IMR-90 (cell line): ENCODE results near the gene MYORG.

ENCODE experiments used
- CEBPB ChIP-seq: IDR thresholded peaks from 2 replicates; pipeline ENCODE4 v1.6.1; 2012; ENCODE audit warnings: low read depth, low read length, improper control_type of control experiment
- CTCF ChIP-seq: conservative IDR thresholded peaks from 2 replicates; pipeline ENCODE4 v1.5.1; 2012; ENCODE audit warnings: mild to moderate bottlenecking, low read depth, low read length, improper control_type of control experiment
- FOS ChIP-seq: fragments of 150-350 bp; IDR thresholded peaks from 2 replicates; pipeline ENCODE4 v1.6.1; 2016; ENCODE audit warnings: low read depth, low read length
- POLR2A ChIP-seq: IDR thresholded peaks from 2 replicates; pipeline ENCODE4 v1.6.1; 2012; ENCODE audit warnings: mild to moderate bottlenecking, low read depth, low read length
- RAD21 ChIP-seq: IDR thresholded peaks from 2 replicates; pipeline ENCODE4 v1.6.1; 2012; ENCODE audit warnings: low read length, improper control_type of control experiment
- RFX5 ChIP-seq: IDR thresholded peaks from 2 replicates; pipeline ENCODE4 v1.8.0; 2012; ENCODE audit warnings: low read depth, mild to moderate bottlenecking, low read length, moderate library complexity
- USF2 ChIP-seq: fragments of 150-350 bp; IDR thresholded peaks from 2 replicates; pipeline ENCODE4 v1.6.1; 2017; ENCODE audit warnings: mild to moderate bottlenecking, antibody characterized with exemption, low read length, low read depth

- TF ChIP-seq POLR2A (no peak), CTCF (no peak), USF2 (no peak), FOS (no peak), RAD21 (no peak), CEBPB (no peak), RFX5 (no peak)
Measured at GRCh38 chr9:34398875-34399274, 22.2 kb upstream of the MYORG start.
